GM12878 (cell line): ENCODE data around the gene ACOT7. TPM values are rescaled to one million over a fixed set of nuclear protein-coding genes. Genes with fewer than 3 reads are reported as not detected.
A peak's percentile ranks its signal among the peaks of the same experiment; 100 is the strongest.

Experiments used
- CBX5 ChIP-seq: sonication (generic); IDR thresholded peaks from 2 replicates; pipeline ENCODE4 v1.6.1; 2016; ENCODE audit warnings: low read depth, moderate library complexity, mild to moderate bottlenecking, inconsistent platforms
- FOXK2 ChIP-seq: fragments of 450-650 bp; IDR thresholded peaks from 2 replicates; pipeline ENCODE4 v1.6.1; 2017; ENCODE audit warnings: mild to moderate bottlenecking, moderate library complexity
- HCFC1 ChIP-seq: fragments of 150-350 bp; IDR thresholded peaks from 2 replicates; pipeline ENCODE4 v1.6.1; 2014; ENCODE audit warnings: low read length
- IKZF1 ChIP-seq: fragments of 450-650 bp; conservative IDR thresholded peaks from 2 replicates; pipeline ENCODE4 v1.6.1; 2017; ENCODE audit warnings: antibody characterized with exemption, mild to moderate bottlenecking
- NFYB ChIP-seq: IDR thresholded peaks from 2 replicates; pipeline ENCODE4 v1.6.1; 2011; ENCODE audit warnings: low read depth, mild to moderate bottlenecking, low read length, improper control_type of control experiment, moderate library complexity; ENCODE audit not compliant: insufficient read depth
- RBBP5 ChIP-seq: fragments of 200-600 bp; sonication (generic); conservative IDR thresholded peaks from 2 replicates; pipeline ENCODE4 v1.6.1; 2016
- REST ChIP-seq: IDR thresholded peaks from 2 replicates; pipeline ENCODE4 v1.6.1; 2012; ENCODE audit warnings: mild to moderate bottlenecking, low read depth, low read length
- TAF1 ChIP-seq: IDR thresholded peaks from 2 replicates; pipeline ENCODE4 v1.6.1; 2011; ENCODE audit warnings: mild to moderate bottlenecking, low read depth, low read length, borderline replicate concordance
- TBL1XR1 ChIP-seq: IDR thresholded peaks from 2 replicates; pipeline ENCODE4 v1.6.1; 2012; ENCODE audit warnings: low read depth, low read length, improper control_type of control experiment
- WRNIP1 ChIP-seq: IDR thresholded peaks from 2 replicates; pipeline ENCODE4 v1.6.1; 2011; ENCODE audit warnings: low read depth, low read length, improper control_type of control experiment, borderline replicate concordance
- ZNF592 ChIP-seq: fragments of 450-650 bp; IDR thresholded peaks from 2 replicates; pipeline ENCODE4 v1.6.1; 2017; ENCODE audit warnings: mild to moderate bottlenecking, moderate library complexity
- ZZZ3 ChIP-seq: IDR thresholded peaks from 2 replicates; pipeline ENCODE4 v1.6.1; 2011; ENCODE audit warnings: low read depth; ENCODE audit not compliant: control insufficient read depth, insufficient read length
- polyA plus RNA-seq, 11 experiments: library from polyadenylated mRNA; depleted of rRNA in 4 of 11; unstranded in 6 of 11; stranded (reverse) in 5 of 11; fragments of >200 nt; fragmentation: Nextera tagmentation in 4 of 11; fragmentation: Illumina TruSeq in 1 of 11; extraction: Ambion mirVana in 4 of 11; extraction: Trizol in 1 of 11; gene quantifications; 1 replicate in 1 of 11; 2 replicates in 10 of 11; pipeline versions ENCODE4 v1.2.1 to v1.2.3, GENCODE V29; 2011 to 2016; ENCODE audit warnings: inconsistent platforms in 2 of 11, missing spikeins in 2 of 11, low read depth in 1 of 11
- total RNA-seq, 4 experiments: library from RNA; depleted of rRNA in 3 of 4; stranded (reverse); fragments of >200 nt in 3 of 4; fragmentation: Illumina TruSeq in 1 of 4; extraction: Trizol in 1 of 4; gene quantifications; 2 replicates each; pipeline versions ENCODE4 v1.2.1 to v1.2.3, GENCODE V29; 2013 to 2021
- TF ChIP-seq, protein P1 (sequence below): fragments of 450-650 bp; IDR thresholded peaks from 2 replicates; pipeline ENCODE4 v1.6.1; 2017; ENCODE audit warnings: mild to moderate bottlenecking
- TF ChIP-seq, protein P2 (sequence below): fragments of 450-650 bp; IDR thresholded peaks from 2 replicates; pipeline ENCODE4 v1.6.1; 2017; ENCODE audit warnings: low read depth, mild to moderate bottlenecking, moderate library complexity
- TF ChIP-seq, protein P3 (sequence below), 3 experiments: IDR thresholded peaks in 2 of 3; conservative IDR thresholded peaks in 1 of 3; 2 replicates each; pipeline ENCODE4 v1.5.1; 2011; ENCODE audit warnings: low read depth in 3 of 3, low read length in 3 of 3, mild to moderate bottlenecking in 3 of 3, control low read depth in 2 of 3, moderate library complexity in 2 of 3, inconsistent platforms in 1 of 3, mixed read lengths in 1 of 3; ENCODE audit not compliant: control insufficient read depth in 2 of 3, insufficient read depth in 1 of 3; ENCODE audit errors: extremely low read depth in 1 of 3

ACOT7 gene
- total and polyA plus RNA-seq, 10 of the 15 experiments (the other 5 are each of a cell fraction or from before 2014, with no cell fraction given) = 8.9 to 206 (median 61.2) TPM

DNA sequence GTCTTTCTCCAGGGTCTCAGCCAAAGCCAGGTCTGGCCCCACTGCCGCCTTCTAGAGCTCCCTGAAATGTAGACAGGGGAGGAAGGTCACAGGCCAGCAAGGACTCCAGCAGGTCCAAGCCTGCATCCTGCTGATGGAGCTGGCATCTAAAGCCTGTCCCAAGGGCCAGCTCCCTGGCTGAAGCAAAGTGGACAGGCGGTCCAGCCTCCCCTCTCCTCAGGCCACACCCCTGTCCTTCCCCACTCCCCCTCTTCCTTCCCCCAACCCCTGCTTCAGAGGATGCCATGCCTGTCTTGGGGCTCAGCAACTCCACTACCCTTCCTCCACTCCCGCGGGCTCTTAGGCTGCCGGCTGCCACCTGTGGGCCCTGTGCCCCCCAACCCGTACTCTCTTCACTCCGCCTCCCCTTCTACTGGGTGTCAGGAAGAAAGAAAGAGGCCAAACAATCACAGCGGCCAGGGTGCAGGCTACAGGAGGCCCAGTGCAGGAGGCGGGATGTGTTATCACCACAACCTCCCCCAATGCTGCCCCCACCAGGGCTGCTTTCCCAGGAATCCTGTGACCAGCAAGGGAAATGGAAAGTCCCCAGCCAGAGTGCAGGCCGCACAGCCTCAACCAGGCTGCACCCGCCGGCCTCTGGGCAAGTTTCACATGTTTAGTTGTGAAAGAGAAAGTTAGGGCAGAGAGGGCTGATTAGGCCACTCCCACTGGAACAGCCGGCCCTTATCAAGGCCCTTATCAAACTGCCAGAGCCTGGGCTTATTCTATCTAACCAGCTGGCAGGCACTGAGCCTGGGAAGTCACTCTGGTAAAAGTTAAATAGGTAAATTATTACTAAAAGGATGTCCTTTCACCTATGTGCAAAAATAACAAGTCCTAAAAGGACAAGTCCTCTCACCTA lies 34.1 kb downstream of the ACOT7 start (continued):
- TF ChIP-seq ZNF592 = no peak
- no peak for TF ChIP-seq REST
- TF ChIP-seq, protein P1, sequence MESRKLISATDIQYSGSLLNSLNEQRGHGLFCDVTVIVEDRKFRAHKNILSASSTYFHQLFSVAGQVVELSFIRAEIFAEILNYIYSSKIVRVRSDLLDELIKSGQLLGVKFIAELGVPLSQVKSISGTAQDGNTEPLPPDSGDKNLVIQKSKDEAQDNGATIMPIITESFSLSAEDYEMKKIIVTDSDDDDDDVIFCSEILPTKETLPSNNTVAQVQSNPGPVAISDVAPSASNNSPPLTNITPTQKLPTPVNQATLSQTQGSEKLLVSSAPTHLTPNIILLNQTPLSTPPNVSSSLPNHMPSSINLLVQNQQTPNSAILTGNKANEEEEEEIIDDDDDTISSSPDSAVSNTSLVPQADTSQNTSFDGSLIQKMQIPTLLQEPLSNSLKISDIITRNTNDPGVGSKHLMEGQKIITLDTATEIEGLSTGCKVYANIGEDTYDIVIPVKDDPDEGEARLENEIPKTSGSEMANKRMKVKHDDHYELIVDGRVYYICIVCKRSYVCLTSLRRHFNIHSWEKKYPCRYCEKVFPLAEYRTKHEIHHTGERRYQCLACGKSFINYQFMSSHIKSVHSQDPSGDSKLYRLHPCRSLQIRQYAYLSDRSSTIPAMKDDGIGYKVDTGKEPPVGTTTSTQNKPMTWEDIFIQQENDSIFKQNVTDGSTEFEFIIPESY = no peak
- TF ChIP-seq HCFC1 = no peak
- TF ChIP-seq IKZF1 = peak; percentile 97
- peak; percentile 55; the same call in 1 of the 2 replicates for TF ChIP-seq TAF1
- no peak for TF ChIP-seq RBBP5
- TF ChIP-seq CBX5 = no peak
- TF ChIP-seq, protein P2, sequence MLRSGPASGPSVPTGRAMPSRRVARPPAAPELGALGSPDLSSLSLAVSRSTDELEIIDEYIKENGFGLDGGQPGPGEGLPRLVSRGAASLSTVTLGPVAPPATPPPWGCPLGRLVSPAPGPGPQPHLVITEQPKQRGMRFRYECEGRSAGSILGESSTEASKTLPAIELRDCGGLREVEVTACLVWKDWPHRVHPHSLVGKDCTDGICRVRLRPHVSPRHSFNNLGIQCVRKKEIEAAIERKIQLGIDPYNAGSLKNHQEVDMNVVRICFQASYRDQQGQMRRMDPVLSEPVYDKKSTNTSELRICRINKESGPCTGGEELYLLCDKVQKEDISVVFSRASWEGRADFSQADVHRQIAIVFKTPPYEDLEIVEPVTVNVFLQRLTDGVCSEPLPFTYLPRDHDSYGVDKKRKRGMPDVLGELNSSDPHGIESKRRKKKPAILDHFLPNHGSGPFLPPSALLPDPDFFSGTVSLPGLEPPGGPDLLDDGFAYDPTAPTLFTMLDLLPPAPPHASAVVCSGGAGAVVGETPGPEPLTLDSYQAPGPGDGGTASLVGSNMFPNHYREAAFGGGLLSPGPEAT = peak; percentile 97
- no peak for TF ChIP-seq WRNIP1
- TF ChIP-seq, protein P3, sequence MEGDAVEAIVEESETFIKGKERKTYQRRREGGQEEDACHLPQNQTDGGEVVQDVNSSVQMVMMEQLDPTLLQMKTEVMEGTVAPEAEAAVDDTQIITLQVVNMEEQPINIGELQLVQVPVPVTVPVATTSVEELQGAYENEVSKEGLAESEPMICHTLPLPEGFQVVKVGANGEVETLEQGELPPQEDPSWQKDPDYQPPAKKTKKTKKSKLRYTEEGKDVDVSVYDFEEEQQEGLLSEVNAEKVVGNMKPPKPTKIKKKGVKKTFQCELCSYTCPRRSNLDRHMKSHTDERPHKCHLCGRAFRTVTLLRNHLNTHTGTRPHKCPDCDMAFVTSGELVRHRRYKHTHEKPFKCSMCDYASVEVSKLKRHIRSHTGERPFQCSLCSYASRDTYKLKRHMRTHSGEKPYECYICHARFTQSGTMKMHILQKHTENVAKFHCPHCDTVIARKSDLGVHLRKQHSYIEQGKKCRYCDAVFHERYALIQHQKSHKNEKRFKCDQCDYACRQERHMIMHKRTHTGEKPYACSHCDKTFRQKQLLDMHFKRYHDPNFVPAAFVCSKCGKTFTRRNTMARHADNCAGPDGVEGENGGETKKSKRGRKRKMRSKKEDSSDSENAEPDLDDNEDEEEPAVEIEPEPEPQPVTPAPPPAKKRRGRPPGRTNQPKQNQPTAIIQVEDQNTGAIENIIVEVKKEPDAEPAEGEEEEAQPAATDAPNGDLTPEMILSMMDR (IDR thresholded peaks at IDR 0.05 in 2 of 3, conservative IDR thresholded peaks at IDR 0.05 in 1 of 3; ENCODE audit: control insufficient read depth in 2 of 3, extremely low read depth in 1 of 3, insufficient read depth in 1 of 3, low read depth in 3 of 3, low read length in 3 of 3) = 0 out of 6 replicates have a peak, but pooled peaks of 1 of the 3 experiments have one; percentile 1
- TF ChIP-seq TBL1XR1 = no peak; the same call in 1 of the 2 replicates
- no peak for TF ChIP-seq NFYB
- TF ChIP-seq ZZZ3 = no peak
- TF ChIP-seq FOXK2 = no peak
